ENCODE results near the gene PLCB1.
"Not testable (repeated sequence)": the region's sequence is repeated elsewhere in the genome, so short reads cannot be mapped to it uniquely, and the experiment has no call there.

The PLCB1 gene

DNA sequence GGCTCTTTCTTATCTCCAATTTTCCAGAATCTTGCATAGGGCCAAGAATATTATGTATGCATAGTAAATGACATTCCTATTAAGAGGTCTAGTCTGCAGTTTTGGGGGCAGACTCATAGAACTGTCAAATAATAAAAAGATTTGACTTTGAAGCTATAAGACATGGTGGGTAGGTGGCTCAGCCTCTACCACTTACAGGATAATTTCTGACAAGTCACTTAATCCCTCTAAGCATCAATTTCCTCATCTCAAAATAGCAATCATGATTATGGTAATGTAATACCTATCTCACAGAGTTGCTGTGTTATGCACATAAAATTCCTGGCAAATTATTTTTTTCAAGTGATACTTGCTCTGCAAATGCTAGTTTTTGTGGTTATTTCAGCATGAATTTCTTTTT, 329.1 kb downstream of the PLCB1 start:
- H3K9ac ChIP-seq (ENCODE audit: low read depth, low read length, poor library complexity, severe bottlenecking): no peak overlapping the region
- no peak overlapping the region for H3K4me3 ChIP-seq (ENCODE audit: low read length, poor library complexity, severe bottlenecking)
- peaks cover 13% of the 10 kb centered on the region for H3K4me1 ChIP-seq (ENCODE audit: insufficient read depth, low read length, poor library complexity, severe bottlenecking)
- H3K9me2 ChIP-seq (replicated peaks; ENCODE audit: low read depth, low read length): no peaks in the 10 kb centered on the region
- H3K36me3 ChIP-seq (ENCODE audit: insufficient read depth, low read length): no peaks in the 10 kb centered on the region
- H3K9me3 ChIP-seq (ENCODE audit: insufficient read depth, low read depth, low read length): peaks cover 19% of the 10 kb centered on the region
- no peaks in the 10 kb centered on the region for H3F3A ChIP-seq (ENCODE audit: low read depth)
- no peak overlapping the region for H3K4me2 ChIP-seq (ENCODE audit: low read depth, low read length, poor library complexity, severe bottlenecking)
- no peak overlapping the region for H2AFZ ChIP-seq (ENCODE audit: low read length)
- TF ChIP-seq, protein P1, sequence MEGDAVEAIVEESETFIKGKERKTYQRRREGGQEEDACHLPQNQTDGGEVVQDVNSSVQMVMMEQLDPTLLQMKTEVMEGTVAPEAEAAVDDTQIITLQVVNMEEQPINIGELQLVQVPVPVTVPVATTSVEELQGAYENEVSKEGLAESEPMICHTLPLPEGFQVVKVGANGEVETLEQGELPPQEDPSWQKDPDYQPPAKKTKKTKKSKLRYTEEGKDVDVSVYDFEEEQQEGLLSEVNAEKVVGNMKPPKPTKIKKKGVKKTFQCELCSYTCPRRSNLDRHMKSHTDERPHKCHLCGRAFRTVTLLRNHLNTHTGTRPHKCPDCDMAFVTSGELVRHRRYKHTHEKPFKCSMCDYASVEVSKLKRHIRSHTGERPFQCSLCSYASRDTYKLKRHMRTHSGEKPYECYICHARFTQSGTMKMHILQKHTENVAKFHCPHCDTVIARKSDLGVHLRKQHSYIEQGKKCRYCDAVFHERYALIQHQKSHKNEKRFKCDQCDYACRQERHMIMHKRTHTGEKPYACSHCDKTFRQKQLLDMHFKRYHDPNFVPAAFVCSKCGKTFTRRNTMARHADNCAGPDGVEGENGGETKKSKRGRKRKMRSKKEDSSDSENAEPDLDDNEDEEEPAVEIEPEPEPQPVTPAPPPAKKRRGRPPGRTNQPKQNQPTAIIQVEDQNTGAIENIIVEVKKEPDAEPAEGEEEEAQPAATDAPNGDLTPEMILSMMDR (conservative IDR thresholded peaks at IDR 0.05; ENCODE audit: low read length): no peak
- TF ChIP-seq EZH2phosphoT487 (IDR thresholded peaks at IDR 0.05; ENCODE audit: borderline replicate concordance): no peak
- no peaks in the 10 kb centered on the region for H4K20me1 ChIP-seq (ENCODE audit: insufficient read depth, low read length, poor library complexity, severe bottlenecking)
- no peaks in the 10 kb centered on the region for H3K79me2 ChIP-seq (ENCODE audit: insufficient read depth, low read length)
- H3K27me3 ChIP-seq (ENCODE audit: insufficient read depth, low read length, poor library complexity, severe bottlenecking): no peaks in the 10 kb centered on the region

DNA sequence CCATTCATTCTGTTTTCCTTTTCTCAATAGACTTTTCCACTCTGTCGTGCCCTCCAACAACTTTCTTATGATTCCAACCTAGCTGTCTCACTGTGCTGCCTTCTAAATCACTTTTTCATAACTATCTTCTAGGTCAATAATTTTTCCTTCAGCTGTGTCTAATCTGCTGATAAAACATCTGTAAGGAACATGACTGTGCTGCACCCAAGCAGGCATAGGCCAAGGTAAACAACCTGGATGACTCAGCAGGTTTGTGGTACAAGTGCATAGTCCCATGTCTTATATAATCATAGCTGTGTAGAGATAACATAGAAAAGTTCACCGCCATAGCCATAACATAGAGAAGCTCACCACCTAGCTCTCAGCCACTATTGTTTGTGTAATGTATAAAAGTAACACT, 332.3 kb downstream of the PLCB1 start:
- Histone ChIP-seq H3K79me2 (ENCODE audit: insufficient read depth, low read length) (no peaks in the 10 kb centered on the region), H3K9me3 (ENCODE audit: insufficient read depth, low read depth, low read length) (peaks cover 19% of the 10 kb centered on the region), H3K9me2 (replicated peaks; ENCODE audit: low read depth, low read length) (no peaks in the 10 kb centered on the region), H3K36me3 (ENCODE audit: insufficient read depth, low read length) (no peaks in the 10 kb centered on the region), H3K4me2 (ENCODE audit: low read depth, low read length, poor library complexity, severe bottlenecking) (no peak overlapping the region), H3F3A (ENCODE audit: low read depth) (no peaks in the 10 kb centered on the region), H3K4me1 (ENCODE audit: insufficient read depth, low read length, poor library complexity, severe bottlenecking) (no peaks in the 10 kb centered on the region), H4K20me1 (ENCODE audit: insufficient read depth, low read length, poor library complexity, severe bottlenecking) (no peaks in the 10 kb centered on the region), H2AFZ (ENCODE audit: low read length) (no peak overlapping the region), H3K9ac (ENCODE audit: low read depth, low read length, poor library complexity, severe bottlenecking) (no peak overlapping the region), H3K27me3 (ENCODE audit: insufficient read depth, low read length, poor library complexity, severe bottlenecking) (no peaks in the 10 kb centered on the region), H3K4me3 (ENCODE audit: low read length, poor library complexity, severe bottlenecking) (no peak overlapping the region)
- TF ChIP-seq EZH2phosphoT487 (IDR thresholded peaks at IDR 0.05; ENCODE audit: borderline replicate concordance): no peak
- TF ChIP-seq, protein P1 (conservative IDR thresholded peaks at IDR 0.05; ENCODE audit: low read length): no peak

DNA sequence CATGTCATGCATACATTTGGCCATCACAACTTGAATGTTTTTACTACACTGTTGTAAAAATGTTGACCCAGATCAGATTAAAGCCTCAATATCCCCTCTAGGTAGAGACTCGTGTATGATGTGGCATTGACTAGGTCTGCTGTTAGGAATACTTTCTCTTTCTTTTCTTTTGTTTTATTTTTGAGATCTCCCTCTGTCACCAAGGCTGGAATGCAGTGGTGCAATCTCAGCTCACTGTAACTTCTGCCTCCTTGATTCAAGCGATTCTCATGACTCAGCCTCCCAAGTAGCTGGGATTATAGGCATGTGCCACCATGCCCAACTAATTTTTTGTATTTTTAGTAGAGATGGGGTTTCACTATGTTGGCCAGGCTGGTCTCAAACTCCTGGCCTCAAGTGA, 334.7 kb downstream of the PLCB1 start:
- not testable (repeated sequence) for H3K4me3 ChIP-seq (ENCODE audit: low read length, poor library complexity, severe bottlenecking); H3F3A ChIP-seq (ENCODE audit: low read depth); H3K27me3 ChIP-seq (ENCODE audit: insufficient read depth, low read length, poor library complexity, severe bottlenecking); H3K36me3 ChIP-seq (ENCODE audit: insufficient read depth, low read length); H2AFZ ChIP-seq (ENCODE audit: low read length); H3K79me2 ChIP-seq (ENCODE audit: insufficient read depth, low read length); H3K4me2 ChIP-seq (ENCODE audit: low read depth, low read length, poor library complexity, severe bottlenecking); H3K9me2 ChIP-seq (replicated peaks; ENCODE audit: low read depth, low read length); H4K20me1 ChIP-seq (ENCODE audit: insufficient read depth, low read length, poor library complexity, severe bottlenecking); H3K9ac ChIP-seq (ENCODE audit: low read depth, low read length, poor library complexity, severe bottlenecking); H3K4me1 ChIP-seq (ENCODE audit: insufficient read depth, low read length, poor library complexity, severe bottlenecking)
- H3K9me3 ChIP-seq (ENCODE audit: insufficient read depth, low read depth, low read length): peaks cover 19% of the 10 kb centered on the region

DNA sequence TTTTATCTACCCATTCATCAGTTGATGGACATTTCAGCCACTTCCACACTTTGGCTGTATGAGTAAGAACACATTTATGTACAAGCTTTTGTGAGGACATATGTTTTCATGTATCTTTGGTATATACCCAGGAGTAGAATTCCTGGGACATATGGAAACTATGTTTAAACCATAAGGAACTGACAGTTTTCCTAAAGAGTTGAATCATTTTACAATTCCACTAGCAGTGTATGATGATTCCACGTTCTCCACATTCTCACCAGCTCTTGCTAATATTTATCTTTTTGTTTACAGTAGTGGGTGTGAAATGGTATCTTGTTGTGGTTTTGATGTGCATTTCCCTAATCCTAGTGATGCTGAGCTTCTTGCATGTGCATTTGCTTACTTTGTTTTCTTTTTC, 338.1 kb downstream of the PLCB1 start:
- Histone ChIP-seq H3K4me2 (ENCODE audit: low read depth, low read length, poor library complexity, severe bottlenecking) (no peak overlapping the region), H4K20me1 (ENCODE audit: insufficient read depth, low read length, poor library complexity, severe bottlenecking) (no peaks in the 10 kb centered on the region), H3K27me3 (ENCODE audit: insufficient read depth, low read length, poor library complexity, severe bottlenecking) (no peaks in the 10 kb centered on the region), H3K36me3 (ENCODE audit: insufficient read depth, low read length) (no peaks in the 10 kb centered on the region), H3K4me1 (ENCODE audit: insufficient read depth, low read length, poor library complexity, severe bottlenecking) (peaks cover 7% of the 10 kb centered on the region), H2AFZ (ENCODE audit: low read length) (no peak overlapping the region), H3K9ac (ENCODE audit: low read depth, low read length, poor library complexity, severe bottlenecking) (no peak overlapping the region), H3K9me3 (ENCODE audit: insufficient read depth, low read depth, low read length) (peaks cover 4% of the 10 kb centered on the region; the same call in 1 of the 2 replicates), H3K4me3 (ENCODE audit: low read length, poor library complexity, severe bottlenecking) (no peak overlapping the region), H3F3A (ENCODE audit: low read depth) (no peaks in the 10 kb centered on the region), H3K9me2 (replicated peaks; ENCODE audit: low read depth, low read length) (no peaks in the 10 kb centered on the region), H3K79me2 (ENCODE audit: insufficient read depth, low read length) (no peaks in the 10 kb centered on the region)
- no peak for TF ChIP-seq EZH2phosphoT487 (IDR thresholded peaks at IDR 0.05; ENCODE audit: borderline replicate concordance)
- TF ChIP-seq, protein P1 (conservative IDR thresholded peaks at IDR 0.05; ENCODE audit: low read length): no peak
